OCI-LY1 (cell line): ENCODE measurements around the gene PDLIM4.

Experiments used
- CTCF ChIP-seq: fragments of 200-600 bp; sonication (generic), shearing (Covaris generic); IDR thresholded peaks from 2 replicates; pipeline ENCODE4 v1.5.1; 2017; ENCODE audit warnings: mild to moderate bottlenecking, antibody characterized with exemption, low read length, moderate library complexity, mixed read lengths
- EZH2 ChIP-seq: fragments of 200-600 bp; sonication (generic), shearing (Covaris generic); IDR thresholded peaks from 2 replicates; pipeline ENCODE4 v1.8.0; 2017; ENCODE audit warnings: borderline replicate concordance, mixed run types, mild to moderate bottlenecking, antibody characterized with exemption, low read length, moderate library complexity, mixed read lengths

GRCh38 chr5:132300577-132301343, 43.3 kb downstream of the PDLIM4 start:
- TF ChIP-seq CTCF: no peak
- no peak for TF ChIP-seq EZH2
